BLaER1 (cell line): ENCODE measurements around the gene ANXA7.
"Not testable (repeated sequence)": the region's sequence is repeated elsewhere in the genome, so short reads cannot be mapped to it uniquely, and the experiment has no call there.

Experiments used
- H3K27ac ChIP-seq: shearing (Covaris generic); formaldehyde crosslinking; 2 replicates; pipeline ENCODE4 v1.8.1; 2022
- H3K27me3 ChIP-seq: shearing (Covaris generic); formaldehyde crosslinking; 2 replicates; pipeline ENCODE4 v1.8.1; 2022
- H3K36me3 ChIP-seq: shearing (Covaris generic); formaldehyde crosslinking; 2 replicates; pipeline ENCODE4 v1.8.1; 2022
- H3K4me1 ChIP-seq: shearing (Covaris generic); formaldehyde crosslinking; 2 replicates; pipeline ENCODE4 v1.8.1; 2022
- H3K4me2 ChIP-seq: shearing (Covaris generic); formaldehyde crosslinking; 2 replicates; pipeline ENCODE4 v1.8.1; 2022
- H3K4me3 ChIP-seq: shearing (Covaris generic); formaldehyde crosslinking; 2 replicates; pipeline ENCODE4 v1.8.1; 2022
- H3K9ac ChIP-seq: shearing (Covaris generic); formaldehyde crosslinking; 2 replicates; pipeline ENCODE4 v1.8.1; 2022
- H3K9me3 ChIP-seq: shearing (Covaris generic); formaldehyde crosslinking; 2 replicates; pipeline ENCODE4 v1.8.1; 2022
- H4K20me1 ChIP-seq: shearing (Covaris generic); formaldehyde crosslinking; 2 replicates; pipeline ENCODE4 v1.8.1; 2022
- Cebpa-rat ChIP-seq: shearing (Covaris generic); IDR thresholded peaks from 2 replicates; pipeline ENCODE4 v1.8.1; 2022

The ANXA7 gene

DNA sequence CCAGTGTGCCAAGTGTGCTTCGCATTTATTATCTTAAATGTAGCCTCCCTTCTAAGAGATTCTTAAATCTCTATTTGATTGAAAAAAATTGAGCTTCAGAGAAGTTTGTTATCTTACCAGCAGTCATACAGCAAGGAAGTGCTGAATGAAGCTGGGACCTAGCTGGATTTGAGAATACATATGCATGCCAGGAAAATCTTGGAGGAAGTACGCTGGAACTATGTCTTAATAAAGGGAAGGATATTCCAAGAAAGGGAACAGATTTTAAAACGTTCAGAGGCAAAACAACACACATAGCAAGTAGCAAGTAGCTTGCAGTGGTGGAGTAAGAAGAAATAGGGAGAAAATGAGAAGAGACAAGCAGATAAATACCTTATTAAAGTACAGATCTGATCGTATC lies 56.7 kb downstream of the ANXA7 start:
- Histone ChIP-seq H3K27ac (no peak overlapping the region), H3K4me3 (no peak overlapping the region), H3K4me1 (no peaks in the 10 kb centered on the region), H3K27me3 (peaks cover 16% of the 10 kb centered on the region), H3K4me2 (no peak overlapping the region), H3K9ac (no peak overlapping the region), H3K9me3 (no peaks in the 10 kb centered on the region), H4K20me1 (no peaks in the 10 kb centered on the region), H3K36me3 (peaks cover 4% of the 10 kb centered on the region; the same call in 1 of the 2 replicates)
- no peak for TF ChIP-seq Cebpa-rat

DNA sequence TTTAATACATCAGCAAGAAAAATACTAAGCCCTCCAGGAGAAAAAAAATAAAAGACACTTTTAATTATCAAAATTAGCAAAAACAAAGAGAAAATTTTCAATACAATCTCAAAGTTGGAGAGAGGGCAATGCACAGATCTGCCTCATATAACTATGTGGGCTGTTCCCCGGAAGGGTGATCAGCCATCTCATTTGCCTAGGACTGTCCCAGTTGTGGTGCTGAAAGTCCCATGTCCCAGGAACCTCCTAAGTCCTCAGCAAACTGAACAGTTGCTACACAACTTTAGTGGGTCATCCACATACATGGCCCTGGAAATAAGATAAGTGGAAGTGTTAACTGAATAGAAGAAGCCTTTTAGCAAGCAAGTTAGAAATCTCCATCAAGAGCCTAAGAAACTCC lies 69.6 kb downstream of the ANXA7 start:
- Histone ChIP-seq H3K4me3 (no peak overlapping the region), H3K27me3 (no peaks in the 10 kb centered on the region), H3K9ac (no peak overlapping the region), H3K4me1 (peaks cover 2% of the 10 kb centered on the region; the same call in 1 of the 2 replicates), H3K36me3 (peaks cover 17% of the 10 kb centered on the region), H4K20me1 (no peaks in the 10 kb centered on the region), H3K4me2 (no peak overlapping the region), H3K27ac (no peak overlapping the region), H3K9me3 (peaks cover 16% of the 10 kb centered on the region)
- no peak for TF ChIP-seq Cebpa-rat

DNA sequence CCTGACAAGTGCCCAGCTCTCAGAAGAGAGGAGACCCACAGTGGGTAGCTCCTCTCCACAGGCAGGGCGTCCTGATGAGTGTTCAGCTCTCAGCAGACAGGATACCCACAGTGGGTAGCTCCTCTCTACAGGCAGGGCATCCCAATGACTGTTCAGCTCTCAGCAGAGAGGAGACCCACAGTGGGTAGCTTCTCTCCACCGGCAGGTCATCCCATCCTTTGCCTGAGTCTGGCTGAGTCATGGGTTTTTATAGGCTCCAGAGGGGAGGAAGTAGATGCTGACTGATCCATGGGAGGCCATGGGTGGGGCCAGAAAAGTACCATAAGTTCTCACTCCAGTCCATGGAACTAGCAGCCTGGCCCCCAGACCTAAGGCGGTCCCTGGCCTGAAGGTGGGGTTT lies 73.7 kb downstream of the ANXA7 start:
- Histone ChIP-seq H4K20me1 (no peaks in the 10 kb centered on the region), H3K36me3 (peaks cover 21% of the 10 kb centered on the region), H3K9ac (no peak overlapping the region), H3K4me3 (no peak overlapping the region), H3K27me3 (no peaks in the 10 kb centered on the region), H3K4me2 (no peak overlapping the region), H3K4me1 (no peaks in the 10 kb centered on the region), H3K27ac (no peak overlapping the region), H3K9me3 (peaks cover 17% of the 10 kb centered on the region)
- no peak for TF ChIP-seq Cebpa-rat

DNA sequence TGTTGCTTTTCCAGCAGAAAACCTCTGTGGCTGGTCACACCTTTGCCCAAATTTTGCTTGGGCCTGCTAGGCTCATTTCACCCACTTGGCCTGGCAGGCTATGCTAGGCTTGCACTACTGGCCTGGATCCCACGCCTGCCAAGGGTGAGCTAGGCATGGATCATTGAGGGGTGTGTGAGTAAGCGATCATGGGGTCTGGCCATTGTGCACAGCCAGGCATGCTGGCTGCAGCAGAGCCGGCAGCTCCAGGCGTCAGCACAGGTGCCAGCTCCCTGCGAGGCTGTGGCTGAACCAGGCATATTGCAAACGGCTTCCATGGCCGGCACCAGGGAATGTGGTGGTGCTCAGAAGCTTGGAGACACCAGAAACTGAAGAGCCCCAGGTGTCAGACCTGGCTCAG lies 74.4 kb downstream of the ANXA7 start:
- TF ChIP-seq Cebpa-rat = no peak
- H3K36me3 ChIP-seq = peaks cover 21% of the 10 kb centered on the region
- H3K27me3 ChIP-seq = no peaks in the 10 kb centered on the region
- no peak overlapping the region for H3K4me3 ChIP-seq
- H3K9ac ChIP-seq = no peak overlapping the region
- H3K9me3 ChIP-seq = peaks cover 17% of the 10 kb centered on the region
- no peak overlapping the region for H3K4me2 ChIP-seq
- no peaks in the 10 kb centered on the region for H4K20me1 ChIP-seq
- no peaks in the 10 kb centered on the region for H3K4me1 ChIP-seq
- no peak overlapping the region for H3K27ac ChIP-seq

GRCh38 chr10:73338801-73339368 lies 75.0 kb downstream of the ANXA7 start:
- H3K4me1 ChIP-seq = no peaks in the 10 kb centered on the region
- H3K9me3 ChIP-seq = peaks cover 17% of the 10 kb centered on the region
- H4K20me1 ChIP-seq = no peaks in the 10 kb centered on the region
- no peaks in the 10 kb centered on the region for H3K27me3 ChIP-seq
- no peak overlapping the region for H3K27ac ChIP-seq
- H3K36me3 ChIP-seq = peaks cover 21% of the 10 kb centered on the region
- no peak overlapping the region for H3K4me2 ChIP-seq
- no peak overlapping the region for H3K9ac ChIP-seq
- no peak for TF ChIP-seq Cebpa-rat
- no peak overlapping the region for H3K4me3 ChIP-seq

DNA sequence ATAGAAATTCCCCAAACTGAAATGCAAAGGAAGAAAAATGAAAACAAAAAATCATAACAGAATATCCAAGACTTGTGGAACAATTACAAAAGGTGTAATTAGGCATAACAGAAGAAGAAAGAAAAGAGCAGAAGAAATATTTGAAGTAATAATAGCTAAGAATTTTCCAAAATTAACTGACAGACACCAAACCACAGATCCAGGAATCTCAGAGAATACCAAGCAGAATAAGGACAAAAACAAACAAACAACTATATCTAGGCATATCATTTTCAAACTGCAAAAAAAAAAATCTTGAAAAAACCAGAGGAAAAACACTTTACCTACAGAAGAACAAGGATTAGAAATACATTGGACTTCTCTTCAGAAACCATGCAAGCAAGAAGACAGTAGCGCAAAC lies 80.7 kb downstream of the ANXA7 start:
- Histone ChIP-seq H3K4me2 (no peak overlapping the region), H3K36me3 (no peaks in the 10 kb centered on the region), H3K9ac (no peak overlapping the region), H3K4me1 (no peaks in the 10 kb centered on the region), H3K4me3 (no peak overlapping the region), H3K27me3 (no peaks in the 10 kb centered on the region), H3K9me3 (no peaks in the 10 kb centered on the region), H3K27ac (no peak overlapping the region), H4K20me1 (no peaks in the 10 kb centered on the region)
- TF ChIP-seq Cebpa-rat = no peak

- H3K4me2 ChIP-seq = no peak overlapping the region
- no peak overlapping the region for H3K4me3 ChIP-seq
- H3K9me3 ChIP-seq = no peaks in the 10 kb centered on the region
- H4K20me1 ChIP-seq = no peaks in the 10 kb centered on the region
- no peak for TF ChIP-seq Cebpa-rat
- H3K4me1 ChIP-seq = no peaks in the 10 kb centered on the region
- no peaks in the 10 kb centered on the region for H3K36me3 ChIP-seq
- no peak overlapping the region for H3K9ac ChIP-seq
- no peak overlapping the region for H3K27ac ChIP-seq
- H3K27me3 ChIP-seq = no peaks in the 10 kb centered on the region
Observed at GRCh38 chr10:73332379-73332778, 81.5 kb downstream of the ANXA7 start.

GRCh38 chr10:73328523-73328922 lies 85.3 kb downstream of the ANXA7 start:
- H3K9me3 ChIP-seq, H3K27me3 ChIP-seq, H4K20me1 ChIP-seq, H3K36me3 ChIP-seq, H3K4me2 ChIP-seq, H3K9ac ChIP-seq, H3K4me1 ChIP-seq, H3K4me3 ChIP-seq, H3K27ac ChIP-seq: not testable (repeated sequence)

GRCh38 chr10:73325290-73325689 lies 88.6 kb downstream of the ANXA7 start:
- H3K4me3 ChIP-seq, H3K4me1 ChIP-seq: not testable (repeated sequence)
- 0 out of 2 replicates have a peak, but pooled peaks cover 12% of the 10 kb centered on the region for H3K36me3 ChIP-seq

More at GRCh38 chr10:73325290-73325689, 88.6 kb downstream of the ANXA7 start:
- peaks cover 15% of the 10 kb centered on the region for H3K9me3 ChIP-seq
- not testable (repeated sequence) for H3K27me3 ChIP-seq, H3K27ac ChIP-seq, H3K9ac ChIP-seq, H3K4me2 ChIP-seq, H4K20me1 ChIP-seq
